Cardiac septum (tissue), 1 donor: Measurements from ENCODE around the gene SPNS3. TPM values are rescaled to one million over a fixed set of nuclear protein-coding genes. Genes with fewer than 3 reads are reported as not detected.

ENCODE experiments used
- DNase-seq: peaks from one replicate; pipeline ENCODE4 v3.0.0-alpha.2; 2020; ENCODE audit warnings: low spot score
- intact Hi-C: fragments of 100-400 bp; cut with DNase I; formaldehyde crosslinking; loops from one replicate; pipeline ENCODE4 v1.14.0; 2022
- total RNA-seq: library from RNA; stranded (reverse); fragmentation: NEBNext Ultra II Directional; extraction: Animal tissue kit (Norgen Biotek cat#: 25700); gene quantifications from one replicate; pipeline ENCODE4 v1.2.1, GENCODE V29; 2021
- donor health status: DM: no; HTN: no; CAD: no.

SPNS3 gene
- total RNA-seq, 1 donor from 2014 or later: 0.54 TPM

- no peak for DNase-seq
- intact Hi-C loops: no loop called here
These were observed 26.9 kb downstream of the SPNS3 start for GRCh38 chr17:4460661-4461060.

- intact Hi-C loops: no loop called here
- DNase-seq: no peak
These were observed 30.2 kb downstream of the SPNS3 start for GRCh38 chr17:4463818-4464476.

- no peak for DNase-seq
- intact Hi-C loops: no loop called here
These were observed 32.0 kb downstream of the SPNS3 start for GRCh38 chr17:4465786-4466185.

- DNase-seq: no peak
- intact Hi-C loops: no loop called here
These were observed 33.5 kb downstream of the SPNS3 start for GRCh38 chr17:4467287-4467686.

GRCh38 chr17:4469552-4469951, 35.8 kb downstream of the SPNS3 start:
- no peak for DNase-seq
- intact Hi-C loops: no loop called here

GRCh38 chr17:4472286-4472685, 38.5 kb downstream of the SPNS3 start:
- no peak for DNase-seq
- intact Hi-C loops: no loop called here

- intact Hi-C loops: no loop called here
- DNase-seq: peak; percentile 89
These were observed 40.4 kb downstream of the SPNS3 start for GRCh38 chr17:4474093-4474492.

GRCh38 chr17:4475001-4475400, 41.3 kb downstream of the SPNS3 start:
- intact Hi-C loops: no loop called here
- DNase-seq: no peak

- intact Hi-C loops: no loop called here
- no peak for DNase-seq
These were observed 41.7 kb downstream of the SPNS3 start for GRCh38 chr17:4475463-4475862.

- intact Hi-C loops: no loop called here
- DNase-seq: no peak
These were observed 42.3 kb downstream of the SPNS3 start for GRCh38 chr17:4476017-4476416.

GRCh38 chr17:4476511-4477070, 42.9 kb downstream of the SPNS3 start:
- intact Hi-C loops: no loop called here
- DNase-seq: peak; percentile 69

GRCh38 chr17:4477255-4477791, 43.6 kb downstream of the SPNS3 start:
- DNase-seq: no peak

GRCh38 chr17:4478318-4478830, 44.6 kb downstream of the SPNS3 start:
- intact Hi-C loops: no loop called here
- peak; percentile 72 for DNase-seq

More at GRCh38 chr17:4477255-4477791, 43.6 kb downstream of the SPNS3 start:
- intact Hi-C loops: no loop called here

- DNase-seq: peak; percentile 63
- intact Hi-C loops: no loop called here
These were observed 45.7 kb downstream of the SPNS3 start for GRCh38 chr17:4479340-4479981.

GRCh38 chr17:4479982-4480751, 46.4 kb downstream of the SPNS3 start:
- intact Hi-C loops: no loop called here
- peak; percentile 62 for DNase-seq

- DNase-seq: peak; percentile 71
- intact Hi-C loops: no loop called here
These were observed 47.5 kb downstream of the SPNS3 start for GRCh38 chr17:4480929-4481898.

GRCh38 chr17:4482338-4483011, 48.7 kb downstream of the SPNS3 start:
- intact Hi-C loops: no loop called here
- DNase-seq: no peak
